ENCODE results near the gene CGB5.
"Not testable (repeated sequence)": the region's sequence is repeated elsewhere in the genome, so short reads cannot be mapped to it uniquely, and the experiment has no call there.

DNA sequence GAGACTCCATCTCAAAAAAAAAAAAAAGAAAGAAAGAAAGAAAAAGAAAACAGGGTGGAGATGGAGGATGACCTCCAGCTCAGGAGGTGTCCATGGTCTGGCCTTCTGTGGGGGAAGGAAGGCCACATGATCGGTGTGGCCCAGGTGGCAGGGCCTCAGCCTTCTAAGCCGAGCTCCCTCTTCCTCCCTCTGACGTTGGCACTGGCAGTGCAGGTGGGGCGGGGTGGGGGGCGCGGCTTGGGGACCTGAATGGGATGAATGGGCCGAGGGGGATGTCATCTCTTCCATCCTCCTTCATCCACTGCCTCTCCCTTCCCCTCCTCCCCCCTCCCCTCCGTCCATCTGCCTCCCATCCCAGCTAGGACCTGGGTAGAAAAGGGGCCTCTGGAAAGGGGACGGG, 3.9 kb upstream of the CGB5 start:
- not testable (repeated sequence) for TF ChIP-seq CTCF (IDR thresholded peaks at IDR 0.05); POLR2A (IDR thresholded peaks at IDR 0.05; ENCODE audit: low read depth); EP300 (IDR thresholded peaks at IDR 0.05)

Data from esophagus muscularis mucosa (tissue), 4 donors.